SK-N-SH treated with all-trans-retinoic acid at 6 μM for 48 hours (cell line): ENCODE data around the gene RASGRP3.

Experiments used
- ATAC-seq: fragments of 200-7000 bp; cut with Tn5 transposase; 3 replicates; pipeline ENCODE4 v1.9.1; 2020; ENCODE audit warnings: mild to moderate bottlenecking, moderate library complexity
- ARNTL ChIP-seq: fragments of 450-650 bp; formaldehyde crosslinking; IDR thresholded peaks from 2 replicates; pipeline ENCODE4 v1.5.0; 2020; ENCODE audit warnings: low read depth, mild to moderate bottlenecking, moderate library complexity, borderline replicate concordance
- CREB5 ChIP-seq: fragments of 250-450 bp; sonication (Bioruptor Pico); IDR thresholded peaks from 2 replicates; pipeline ENCODE4 v1.5.1; 2020; ENCODE audit warnings: low read depth, mild to moderate bottlenecking, moderate library complexity
- CSDC2 ChIP-seq: fragments of 250-450 bp; sonication (Bioruptor Pico); IDR thresholded peaks from 2 replicates; pipeline ENCODE4 v1.5.0; 2020; ENCODE audit warnings: mild to moderate bottlenecking, moderate library complexity
- CSRNP3 ChIP-seq: fragments of 250-450 bp; sonication (Bioruptor Pico); IDR thresholded peaks from 2 replicates; pipeline ENCODE4 v1.5.1; 2021; ENCODE audit warnings: mild to moderate bottlenecking, moderate library complexity
- ESRRG ChIP-seq: fragments of 250-450 bp; sonication (Bioruptor Pico); IDR thresholded peaks from 2 replicates; pipeline ENCODE4 v1.6.1; 2021; ENCODE audit warnings: mild to moderate bottlenecking
- ISL1 ChIP-seq: fragments of 250-450 bp; sonication (Bioruptor Pico); IDR thresholded peaks from 2 replicates; pipeline ENCODE4 v2.1.2; 2022; ENCODE audit warnings: mild to moderate bottlenecking, moderate library complexity
- OSR1 ChIP-seq: fragments of 250-450 bp; sonication (Bioruptor Pico); IDR thresholded peaks from 2 replicates; pipeline ENCODE4 v1.8.0; 2022; ENCODE audit warnings: moderate library complexity, mild to moderate bottlenecking, inconsistent platforms
- PPARA ChIP-seq: fragments of 250-450 bp; sonication (Bioruptor Pico); IDR thresholded peaks from 2 replicates; pipeline ENCODE4 v1.5.0; 2020; ENCODE audit warnings: mild to moderate bottlenecking, borderline replicate concordance
- RARB ChIP-seq: fragments of 250-450 bp; sonication (Bioruptor Pico); IDR thresholded peaks from 2 replicates; pipeline ENCODE4 v1.8.0; 2021; ENCODE audit warnings: mild to moderate bottlenecking, moderate library complexity
- SNAI2 ChIP-seq: fragments of 250-450 bp; sonication (Bioruptor Pico); IDR thresholded peaks from 2 replicates; pipeline ENCODE4 v1.5.0; 2020; ENCODE audit warnings: mild to moderate bottlenecking, moderate library complexity
- TCF4 ChIP-seq: fragments of 250-450 bp; sonication (Bioruptor Pico); IDR thresholded peaks from 2 replicates; pipeline ENCODE4 v1.8.0; 2021; ENCODE audit warnings: mild to moderate bottlenecking, moderate library complexity, borderline replicate concordance
- TOX ChIP-seq: fragments of 250-450 bp; sonication (Bioruptor Pico); IDR thresholded peaks from 2 replicates; pipeline ENCODE4 v1.8.0; 2021; ENCODE audit warnings: mild to moderate bottlenecking, moderate library complexity, borderline replicate concordance
- TSHZ2 ChIP-seq: fragments of 250-450 bp; sonication (Bioruptor Pico); IDR thresholded peaks from 2 replicates; pipeline ENCODE4 v1.5.0; 2020; ENCODE audit warnings: mild to moderate bottlenecking, moderate library complexity
- ZC3H10 ChIP-seq: fragments of 250-450 bp; sonication (Bioruptor Pico); IDR thresholded peaks from 2 replicates; pipeline ENCODE4 v1.5.1; 2021; ENCODE audit warnings: mild to moderate bottlenecking, moderate library complexity
- ZFP3 ChIP-seq: fragments of 250-450 bp; sonication (Bioruptor Pico); IDR thresholded peaks from 2 replicates; pipeline ENCODE4 v1.5.0; 2020; ENCODE audit warnings: mild to moderate bottlenecking, moderate library complexity
- ZFP30 ChIP-seq: fragments of 450-650 bp; formaldehyde crosslinking; IDR thresholded peaks from 2 replicates; pipeline ENCODE4 v1.5.0; 2022; ENCODE audit warnings: mild to moderate bottlenecking, moderate library complexity
- ZNF565 ChIP-seq: fragments of 450-650 bp; formaldehyde crosslinking; conservative IDR thresholded peaks from 2 replicates; pipeline ENCODE4 v1.5.0; 2020; ENCODE audit warnings: low read depth, mild to moderate bottlenecking, moderate library complexity
- ZNF70 ChIP-seq: fragments of 450-650 bp; formaldehyde crosslinking; IDR thresholded peaks from 2 replicates; pipeline ENCODE4 v1.5.0; 2020; ENCODE audit warnings: mild to moderate bottlenecking, moderate library complexity
- ZNF8 ChIP-seq: fragments of 450-650 bp; formaldehyde crosslinking; IDR thresholded peaks from 2 replicates; pipeline ENCODE4 v1.5.0; 2020; ENCODE audit warnings: mild to moderate bottlenecking, moderate library complexity
- TF ChIP-seq, protein P1 (sequence below): fragments of 250-450 bp; sonication (Bioruptor Pico); IDR thresholded peaks from 2 replicates; pipeline ENCODE4 v1.8.0; 2021; ENCODE audit warnings: low read depth, mild to moderate bottlenecking, moderate library complexity, borderline replicate concordance
- TF ChIP-seq, protein P2 (sequence below): fragments of 250-450 bp; sonication (Bioruptor Pico); IDR thresholded peaks from 2 replicates; pipeline ENCODE4 v1.8.0; 2020; ENCODE audit warnings: mild to moderate bottlenecking, moderate library complexity, borderline replicate concordance

Gene RASGRP3

GRCh38 chr2:33476131-33476792 lies at the start of gene RASGRP3:
TSS of gene RASGRP3 (plus strand) at chr2:33476649. CDS start at chr2:33515137, 38,488 bp downstream.
- TF ChIP-seq CSDC2 (CRISPR knock-in tag) (no peak), RARB (CRISPR knock-in tag) (no peak), ZC3H10 (CRISPR knock-in tag) (no peak)
- ATAC-seq, result peak; percentile 83

DNA sequence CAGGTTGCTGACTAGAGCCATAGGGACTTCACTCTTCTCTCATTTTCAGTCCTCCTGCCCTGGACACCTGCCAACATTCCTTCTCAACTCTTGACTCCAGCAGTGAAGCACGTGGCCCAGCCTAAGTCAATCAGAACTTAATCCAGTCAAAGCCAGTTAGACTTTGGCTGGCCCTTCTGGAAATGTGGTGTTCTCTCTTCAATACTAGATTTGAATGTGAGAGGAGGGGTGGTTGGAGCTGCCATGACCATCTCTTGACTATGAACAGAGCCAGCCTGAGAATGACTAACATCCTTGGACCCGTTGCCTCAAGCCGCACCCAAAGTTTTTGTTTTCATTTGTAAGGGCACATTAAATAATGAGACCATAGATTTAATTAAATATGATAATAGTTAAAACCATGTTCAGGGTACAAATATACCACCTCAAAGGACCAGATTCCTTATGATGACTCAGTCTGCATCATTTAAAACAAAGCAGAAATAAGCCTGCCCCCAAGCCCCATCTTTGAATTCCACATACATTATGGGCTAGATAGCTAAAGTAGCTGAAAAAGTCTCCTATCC lies 49.7 kb upstream of the RASGRP3 start:
- ATAC-seq, result peak; percentile 87
- TF ChIP-seq OSR1 (CRISPR knock-in tag) (no peak), ISL1 (CRISPR knock-in tag) (peak; percentile 57)
- TF ChIP-seq, all 23 proteins: peak for 1

DNA sequence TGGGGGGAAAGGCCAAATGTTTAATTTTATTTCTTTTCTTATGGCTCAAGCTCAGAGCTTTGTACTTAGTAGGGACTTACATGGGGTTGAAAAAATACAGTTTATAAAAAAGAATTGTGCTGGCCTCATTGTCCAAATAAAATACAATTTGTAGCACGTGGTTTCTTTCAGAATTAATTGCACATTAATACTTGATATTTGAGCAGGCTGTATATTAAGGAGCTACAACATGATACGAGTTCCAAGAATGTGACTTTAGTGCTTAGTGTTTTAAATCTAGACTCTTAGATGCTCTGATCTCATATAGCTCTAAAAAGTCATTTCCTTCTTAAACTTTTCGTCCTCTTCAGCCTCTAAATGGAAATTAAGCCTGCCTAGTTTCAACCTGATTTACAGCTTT lies 46.4 kb upstream of the RASGRP3 start:
- no peak for ATAC-seq
- TF ChIP-seq CSRNP3 (CRISPR knock-in tag) (no peak), ZNF8 (CRISPR knock-in tag) (no peak), PPARA (CRISPR knock-in tag) (no peak), ARNTL (CRISPR knock-in tag) (no peak), ZC3H10 (CRISPR knock-in tag) (no peak), ISL1 (CRISPR knock-in tag) (no peak)

DNA sequence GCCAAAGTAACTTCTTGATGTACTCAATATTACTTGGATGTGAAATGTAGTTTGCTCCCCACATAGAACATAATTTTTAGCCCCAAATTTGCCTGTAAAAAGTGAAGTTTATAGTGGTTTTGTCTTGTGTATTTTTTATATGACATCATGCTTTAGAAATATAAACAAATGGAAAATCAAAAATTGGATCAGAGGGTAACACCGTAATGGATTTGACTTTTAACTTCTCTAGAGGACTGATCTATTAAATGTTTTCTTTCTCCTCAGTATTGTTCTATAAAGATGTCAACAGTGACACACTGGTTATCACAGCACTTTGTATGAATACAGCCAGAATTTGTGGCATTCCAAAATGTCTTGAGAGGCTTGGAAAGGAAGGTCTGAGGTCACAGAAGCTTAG lies 45.6 kb upstream of the RASGRP3 start:
- no peak for ATAC-seq
- TF ChIP-seq PPARA (CRISPR knock-in tag), result no peak
- TF ChIP-seq ZNF565 (CRISPR knock-in tag), result no peak
- no peak for TF ChIP-seq ZNF8 (CRISPR knock-in tag)
- no peak for TF ChIP-seq ARNTL (CRISPR knock-in tag)
- no peak for TF ChIP-seq CSDC2 (CRISPR knock-in tag)
- TF ChIP-seq, protein P1, sequence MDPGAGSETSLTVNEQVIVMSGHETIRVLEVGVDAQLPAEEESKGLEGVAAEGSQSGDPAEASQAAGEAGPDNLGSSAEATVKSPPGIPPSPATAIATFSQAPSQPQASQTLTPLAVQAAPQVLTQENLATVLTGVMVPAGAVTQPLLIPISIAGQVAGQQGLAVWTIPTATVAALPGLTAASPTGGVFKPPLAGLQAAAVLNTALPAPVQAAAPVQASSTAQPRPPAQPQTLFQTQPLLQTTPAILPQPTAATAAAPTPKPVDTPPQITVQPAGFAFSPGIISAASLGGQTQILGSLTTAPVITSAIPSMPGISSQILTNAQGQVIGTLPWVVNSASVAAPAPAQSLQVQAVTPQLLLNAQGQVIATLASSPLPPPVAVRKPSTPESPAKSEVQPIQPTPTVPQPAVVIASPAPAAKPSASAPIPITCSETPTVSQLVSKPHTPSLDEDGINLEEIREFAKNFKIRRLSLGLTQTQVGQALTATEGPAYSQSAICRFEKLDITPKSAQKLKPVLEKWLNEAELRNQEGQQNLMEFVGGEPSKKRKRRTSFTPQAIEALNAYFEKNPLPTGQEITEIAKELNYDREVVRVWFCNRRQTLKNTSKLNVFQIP, result no peak
- no peak for TF ChIP-seq ZC3H10 (CRISPR knock-in tag)

GRCh38 chr2:33432871-33433270 lies 43.6 kb upstream of the RASGRP3 start:
- peak; percentile 11; the same call in 1 of the 3 replicates for ATAC-seq
- no peak for TF ChIP-seq CREB5
- TF ChIP-seq ZNF70 (CRISPR knock-in tag), result no peak
- TF ChIP-seq, protein P2, sequence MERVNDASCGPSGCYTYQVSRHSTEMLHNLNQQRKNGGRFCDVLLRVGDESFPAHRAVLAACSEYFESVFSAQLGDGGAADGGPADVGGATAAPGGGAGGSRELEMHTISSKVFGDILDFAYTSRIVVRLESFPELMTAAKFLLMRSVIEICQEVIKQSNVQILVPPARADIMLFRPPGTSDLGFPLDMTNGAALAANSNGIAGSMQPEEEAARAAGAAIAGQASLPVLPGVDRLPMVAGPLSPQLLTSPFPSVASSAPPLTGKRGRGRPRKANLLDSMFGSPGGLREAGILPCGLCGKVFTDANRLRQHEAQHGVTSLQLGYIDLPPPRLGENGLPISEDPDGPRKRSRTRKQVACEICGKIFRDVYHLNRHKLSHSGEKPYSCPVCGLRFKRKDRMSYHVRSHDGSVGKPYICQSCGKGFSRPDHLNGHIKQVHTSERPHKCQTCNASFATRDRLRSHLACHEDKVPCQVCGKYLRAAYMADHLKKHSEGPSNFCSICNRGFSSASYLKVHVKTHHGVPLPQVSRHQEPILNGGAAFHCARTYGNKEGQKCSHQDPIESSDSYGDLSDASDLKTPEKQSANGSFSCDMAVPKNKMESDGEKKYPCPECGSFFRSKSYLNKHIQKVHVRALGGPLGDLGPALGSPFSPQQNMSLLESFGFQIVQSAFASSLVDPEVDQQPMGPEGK (CRISPR knock-in tag), result no peak
- TF ChIP-seq ZC3H10 (CRISPR knock-in tag), result no peak
- TF ChIP-seq ZFP30 (CRISPR knock-in tag), result no peak
- no peak for TF ChIP-seq ESRRG (CRISPR knock-in tag)
- no peak for TF ChIP-seq TSHZ2 (CRISPR knock-in tag)
- no peak for TF ChIP-seq SNAI2 (CRISPR knock-in tag)
- no peak for TF ChIP-seq TCF4 (CRISPR knock-in tag)
- TF ChIP-seq TOX (CRISPR knock-in tag), result no peak
- TF ChIP-seq ZFP3 (CRISPR knock-in tag), result no peak
- TF ChIP-seq OSR1 (CRISPR knock-in tag), result no peak
- TF ChIP-seq ZNF8 (CRISPR knock-in tag), result no peak
- no peak for TF ChIP-seq ISL1 (CRISPR knock-in tag)
